Fibroblast of lung (primary cell): ENCODE measurements around the gene CEP192.

Experiments
- EZH2 ChIP-seq: IDR thresholded peaks from 2 replicates; pipeline ENCODE4 v1.5.1; 2012; ENCODE audit warnings: low read length, control low read depth, mild to moderate bottlenecking; ENCODE audit errors: missing control alignments
- TF ChIP-seq, protein P1 (sequence below), 2 donors: IDR thresholded peaks in 1 of 2; conservative IDR thresholded peaks in 1 of 2; 1 replicate in 1 of 2; 2 replicates in 1 of 2; pipeline ENCODE4 v1.5.1; 2011 to 2012; ENCODE audit warnings: low read length in 2 of 2, control low read depth in 1 of 2, inconsistent platforms in 1 of 2, low read depth in 1 of 2, mild to moderate bottlenecking in 1 of 2

- TF ChIP-seq, protein P1, sequence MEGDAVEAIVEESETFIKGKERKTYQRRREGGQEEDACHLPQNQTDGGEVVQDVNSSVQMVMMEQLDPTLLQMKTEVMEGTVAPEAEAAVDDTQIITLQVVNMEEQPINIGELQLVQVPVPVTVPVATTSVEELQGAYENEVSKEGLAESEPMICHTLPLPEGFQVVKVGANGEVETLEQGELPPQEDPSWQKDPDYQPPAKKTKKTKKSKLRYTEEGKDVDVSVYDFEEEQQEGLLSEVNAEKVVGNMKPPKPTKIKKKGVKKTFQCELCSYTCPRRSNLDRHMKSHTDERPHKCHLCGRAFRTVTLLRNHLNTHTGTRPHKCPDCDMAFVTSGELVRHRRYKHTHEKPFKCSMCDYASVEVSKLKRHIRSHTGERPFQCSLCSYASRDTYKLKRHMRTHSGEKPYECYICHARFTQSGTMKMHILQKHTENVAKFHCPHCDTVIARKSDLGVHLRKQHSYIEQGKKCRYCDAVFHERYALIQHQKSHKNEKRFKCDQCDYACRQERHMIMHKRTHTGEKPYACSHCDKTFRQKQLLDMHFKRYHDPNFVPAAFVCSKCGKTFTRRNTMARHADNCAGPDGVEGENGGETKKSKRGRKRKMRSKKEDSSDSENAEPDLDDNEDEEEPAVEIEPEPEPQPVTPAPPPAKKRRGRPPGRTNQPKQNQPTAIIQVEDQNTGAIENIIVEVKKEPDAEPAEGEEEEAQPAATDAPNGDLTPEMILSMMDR (conservative IDR thresholded peaks at IDR 0.05 in 1 of 2, IDR thresholded peaks at IDR 0.05 in 1 of 2; ENCODE audit: low read depth in 1 of 2, low read length in 2 of 2) = no peak
- TF ChIP-seq EZH2 = no peak
Measured at GRCh38 chr18:12993439-12993838, 2.3 kb downstream of the CEP192 start.
